ENCODE measurements around the gene KRTAP4-6.
"Not testable (repeated sequence)": the region's sequence is repeated elsewhere in the genome, so short reads cannot be mapped to it uniquely, and the experiment has no call there.

- not testable (repeated sequence) for TF ChIP-seq NPAS2 (CRISPR knock-in tag; IDR thresholded peaks at IDR 0.05; ENCODE audit: borderline replicate concordance); CTCF (IDR thresholded peaks at IDR 0.05); RAD21 (conservative IDR thresholded peaks at IDR 0.05 in 1 of 2, IDR thresholded peaks at IDR 0.05 in 1 of 2); CHD2 (IDR thresholded peaks at IDR 0.05; ENCODE audit: low read length, partially characterized antibody); CHD4 (IDR thresholded peaks at IDR 0.05; ENCODE audit: borderline replicate concordance); RFX5 (IDR thresholded peaks at IDR 0.05); POLR2A (IDR thresholded peaks at IDR 0.05; ENCODE audit: low read length); HMGXB4 (CRISPR knock-in tag; IDR thresholded peaks at IDR 0.05; ENCODE audit: borderline replicate concordance); E2F6 (IDR thresholded peaks at IDR 0.05; ENCODE audit: borderline replicate concordance, low read depth); REST (IDR thresholded peaks at IDR 0.05); NFE2L2 (conservative IDR thresholded peaks at IDR 0.05; ENCODE audit: low read length); CEBPB (IDR thresholded peaks at IDR 0.05); KDM1A (IDR thresholded peaks at IDR 0.05; ENCODE audit: low read depth)
Measured at GRCh38 chr17:41123991-41124371, 16.4 kb downstream of the KRTAP4-6 start, which contains the start of gene KRTAP4-12.

Measured in A549 (cell line).